ENCODE measurements around the gene ECM1. TPM values are rescaled to one million over a fixed set of nuclear protein-coding genes. Genes with fewer than 3 reads are reported as not detected.

Gene ECM1
- total and polyA plus RNA-seq, 5 donors: 24.1 to 46.8 (median 33.2) TPM

GRCh38 chr1:150511985-150512660, 4.2 kb downstream of the ECM1 start:
- Histone ChIP-seq H3K9me3 (ENCODE audit: control insufficient read depth, low read length) (no peaks in the 10 kb centered on the region), H3K27ac (ENCODE audit: low read length) (no peak overlapping the region), H3K4me3 (ENCODE audit: low read length) (no peak overlapping the region), H3K27me3 (ENCODE audit: control insufficient read depth, insufficient read depth) (no peaks in the 10 kb centered on the region), H3K4me1 (ENCODE audit: control insufficient read depth, insufficient read depth, low read length) (peaks cover 6% of the 10 kb centered on the region)
- ATAC-seq (no peak), DNase-seq (peak in 1 of 3 donors; percentile 34)
- intact Hi-C loops (cut with DNase I): no loop called here
- WGBS: 93% methylated on average over 17 of the region's 17 CpGs

- H3K9me3 ChIP-seq (ENCODE audit: control insufficient read depth, low read length): no peaks in the 10 kb centered on the region
- no peak overlapping the region for H3K4me3 ChIP-seq (ENCODE audit: low read length)
- 61% methylated on average over 2 of the region's 2 CpGs for WGBS
- H3K27me3 ChIP-seq (ENCODE audit: control insufficient read depth, insufficient read depth): no peaks in the 10 kb centered on the region
- peaks cover 6% of the 10 kb centered on the region for H3K4me1 ChIP-seq (ENCODE audit: control insufficient read depth, insufficient read depth, low read length)
- DNase-seq (peak in 1 of 3 donors; percentile 16), ATAC-seq (no peak)
- no peak overlapping the region for H3K27ac ChIP-seq (ENCODE audit: low read length)
- intact Hi-C loops (cut with DNase I): no loop called here
These were observed 4.9 kb downstream of the ECM1 start for GRCh38 chr1:150512846-150513245.

DNA sequence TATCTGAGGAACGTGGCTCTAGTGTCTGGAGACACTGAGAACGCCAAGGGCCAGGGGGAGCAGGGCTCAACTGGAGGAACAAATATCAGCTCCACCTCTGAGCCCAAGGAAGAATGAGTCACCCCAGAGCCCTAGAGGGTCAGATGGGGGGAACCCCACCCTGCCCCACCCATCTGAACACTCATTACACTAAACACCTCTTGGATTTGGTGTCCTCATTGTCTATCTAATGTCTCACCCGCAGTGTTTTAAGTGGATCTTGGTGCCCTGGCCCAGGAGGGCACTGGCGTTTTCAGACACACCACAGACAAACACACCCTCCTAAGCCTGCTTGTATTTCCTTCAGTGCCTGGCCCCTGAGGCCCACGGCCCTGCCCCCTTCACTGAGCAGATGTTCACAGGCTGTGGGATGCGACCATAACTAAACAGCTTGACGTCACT, 5.5 kb downstream of the ECM1 start:
- 78% methylated on average over 7 of the region's 7 CpGs for WGBS
- H3K4me3 ChIP-seq (ENCODE audit: low read length): no peak overlapping the region
- H3K9me3 ChIP-seq (ENCODE audit: control insufficient read depth, low read length): no peaks in the 10 kb centered on the region
- ATAC-seq: no peak
- intact Hi-C loops (cut with DNase I): no loop called here
- peak in 1 of 3 donors; percentile 11 for DNase-seq
- peaks cover 6% of the 10 kb centered on the region for H3K4me1 ChIP-seq (ENCODE audit: control insufficient read depth, insufficient read depth, low read length)
- no peaks in the 10 kb centered on the region for H3K27me3 ChIP-seq (ENCODE audit: control insufficient read depth, insufficient read depth)
- no peak overlapping the region for H3K27ac ChIP-seq (ENCODE audit: low read length)

- DNase-seq: peak in 1 of 3 donors; percentile 33
- Histone ChIP-seq H3K4me3 (ENCODE audit: low read length) (no peak overlapping the region), H3K9me3 (ENCODE audit: control insufficient read depth, low read length) (no peaks in the 10 kb centered on the region), H3K4me1 (ENCODE audit: control insufficient read depth, insufficient read depth, low read length) (peaks cover 3% of the 10 kb centered on the region), H3K27me3 (ENCODE audit: control insufficient read depth, insufficient read depth) (no peaks in the 10 kb centered on the region), H3K27ac (ENCODE audit: low read length) (no peak overlapping the region)
- WGBS: 86% methylated on average over 9 of the region's 9 CpGs
- intact Hi-C loops (cut with DNase I): no loop called here
- ATAC-seq: no peak
These were observed 6.4 kb downstream of the ECM1 start for GRCh38 chr1:150514260-150514659.

DNA sequence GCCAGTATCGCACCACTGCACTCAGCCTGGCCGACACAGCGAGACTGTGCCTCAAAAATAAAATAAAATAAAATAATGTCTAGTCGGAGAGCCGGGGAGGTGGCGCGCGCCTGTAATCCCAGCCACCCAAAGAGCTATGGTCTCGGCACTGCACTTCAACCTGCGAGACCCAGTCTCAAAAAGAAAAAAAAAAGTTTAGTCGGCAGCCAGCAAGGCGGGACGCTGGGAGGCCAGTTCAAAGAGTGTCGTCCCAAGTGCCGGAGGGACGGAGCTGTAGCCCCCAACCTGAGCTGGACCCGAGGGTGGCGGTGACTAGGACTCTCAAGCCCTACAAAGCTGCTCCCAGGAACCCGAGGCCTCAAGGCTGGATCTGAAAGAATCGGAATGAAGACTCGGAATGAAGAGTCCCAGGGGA, 7.0 kb downstream of the ECM1 start:
- ATAC-seq: peak in 1 of 2 donors; percentile 3
- 30% methylated on average over 21 of the region's 21 CpGs for WGBS
- DNase-seq: no peak
- Histone ChIP-seq H3K4me3 (ENCODE audit: low read length) (peak overlapping the region; percentile 62), H3K4me1 (ENCODE audit: control insufficient read depth, insufficient read depth, low read length) (peaks cover 3% of the 10 kb centered on the region), H3K27me3 (ENCODE audit: control insufficient read depth, insufficient read depth) (no peaks in the 10 kb centered on the region), H3K27ac (ENCODE audit: low read length) (peak overlapping the region; percentile 76), H3K9me3 (ENCODE audit: control insufficient read depth, low read length) (no peaks in the 10 kb centered on the region)
- intact Hi-C loops (cut with DNase I): no loop called here

DNA sequence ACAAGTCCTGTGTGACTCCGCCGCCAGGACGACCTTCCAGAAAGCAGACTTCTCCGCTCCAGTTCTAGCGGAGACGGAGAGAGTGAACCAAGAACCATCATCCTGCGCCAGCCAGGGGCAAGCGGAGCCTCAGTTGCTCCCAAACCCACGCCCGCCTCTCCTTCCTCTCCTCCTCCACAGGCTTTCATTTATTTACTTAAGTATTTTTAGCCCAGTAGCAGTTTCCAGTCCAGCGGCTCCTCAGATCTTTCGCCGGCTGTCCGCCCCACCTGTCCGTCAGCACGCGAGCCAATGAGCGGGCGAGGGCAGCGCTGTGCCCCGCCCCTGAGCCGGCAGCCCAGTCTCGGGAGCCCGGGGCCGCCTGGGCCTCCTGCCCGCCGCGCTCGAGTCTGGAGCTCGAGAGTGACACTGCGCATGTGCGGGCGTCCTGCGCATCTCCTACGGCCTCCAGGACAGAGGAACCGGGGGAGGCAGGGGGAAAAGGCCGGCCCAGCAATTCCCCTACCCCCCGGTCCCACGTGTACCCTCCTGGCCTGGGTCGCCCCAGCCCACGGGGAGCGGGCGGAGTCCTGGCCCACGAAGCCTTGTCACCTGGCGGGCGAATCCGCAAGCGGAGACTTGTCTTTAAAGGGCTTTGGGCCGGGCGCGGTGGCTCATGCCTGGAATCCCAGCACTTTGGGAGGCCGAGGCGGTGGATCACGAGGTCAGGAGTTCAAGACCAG, 7.6 kb downstream of the ECM1 start, which contains the start of gene FALEC:
Gene FALEC (plus strand): TSS at position 425 of the 722 bp plus-strand sequence.
- peak within 1 kb of the TSS; percentile 76 for H3K27ac ChIP-seq (ENCODE audit: low read length)
- ATAC-seq: peak; percentile 99
- no peaks in the 10 kb centered on the region for H3K27me3 ChIP-seq (ENCODE audit: control insufficient read depth, insufficient read depth)
- intact Hi-C loops (cut with DNase I): no loop called here
- WGBS: under 1% methylated on average over 54 of the region's 54 CpGs
- H3K4me1 ChIP-seq (ENCODE audit: control insufficient read depth, insufficient read depth, low read length): peaks cover 3% of the 10 kb centered on the region
- DNase-seq: peak; percentile 99 to 100 (median 99)
- H3K9me3 ChIP-seq (ENCODE audit: control insufficient read depth, low read length): no peaks in the 10 kb centered on the region
- peak within 1 kb of the TSS; percentile 62 for H3K4me3 ChIP-seq (ENCODE audit: low read length)

DNA sequence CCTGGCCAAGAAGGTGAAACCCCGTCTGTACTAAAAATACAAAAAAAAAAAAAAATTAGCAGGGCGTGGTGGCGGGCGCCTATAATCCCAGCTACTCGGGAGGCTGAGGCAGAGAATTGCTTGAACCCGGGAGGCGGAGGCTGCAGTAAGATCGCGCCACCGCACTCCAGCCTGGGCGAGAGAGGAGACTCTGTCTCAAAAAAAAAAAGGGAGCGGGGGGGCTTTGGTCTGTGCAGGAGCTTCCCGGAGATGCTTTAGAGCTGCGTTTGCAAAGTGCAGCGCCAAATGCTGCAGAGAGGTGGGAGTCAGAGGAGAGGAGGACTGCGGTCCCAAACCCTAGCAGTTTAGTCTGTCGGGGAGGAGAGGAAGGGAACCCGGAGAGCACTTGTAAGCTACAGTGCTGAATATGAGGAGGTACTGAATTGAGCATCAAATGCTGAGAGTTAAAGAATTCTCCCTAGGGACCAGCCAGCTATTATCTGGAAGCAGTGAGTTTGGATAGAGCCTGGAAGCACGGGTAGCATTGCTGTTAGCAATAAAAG, 8.2 kb downstream of the ECM1 start:
- ATAC-seq: peak in 1 of 2 donors; percentile 1
- Histone ChIP-seq H3K4me3 (ENCODE audit: low read length) (peak overlapping the region; percentile 62), H3K27ac (ENCODE audit: low read length) (peak overlapping the region; percentile 23), H3K9me3 (ENCODE audit: control insufficient read depth, low read length) (no peaks in the 10 kb centered on the region), H3K4me1 (ENCODE audit: control insufficient read depth, insufficient read depth, low read length) (peaks cover 3% of the 10 kb centered on the region), H3K27me3 (ENCODE audit: control insufficient read depth, insufficient read depth) (no peaks in the 10 kb centered on the region)
- DNase-seq: peak in 1 of 3 donors; percentile 54
- intact Hi-C loops (cut with DNase I): no loop called here
- WGBS: 1% methylated on average over 19 of the region's 19 CpGs

GRCh38 chr1:150516616-150517015, 8.7 kb downstream of the ECM1 start:
- Histone ChIP-seq H3K27ac (ENCODE audit: low read length) (no peak overlapping the region), H3K27me3 (ENCODE audit: control insufficient read depth, insufficient read depth) (no peaks in the 10 kb centered on the region), H3K4me3 (ENCODE audit: low read length) (no peak overlapping the region), H3K4me1 (ENCODE audit: control insufficient read depth, insufficient read depth, low read length) (peaks cover 3% of the 10 kb centered on the region), H3K9me3 (ENCODE audit: control insufficient read depth, low read length) (no peaks in the 10 kb centered on the region)
- DNase-seq (no peak), ATAC-seq (no peak)
- intact Hi-C loops (cut with DNase I): no loop called here
- 56% methylated on average over 4 of the region's 4 CpGs for WGBS

GRCh38 chr1:150521196-150521968, 13.5 kb downstream of the ECM1 start:
- 75% methylated on average over 1 of the region's 1 CpG for WGBS
- no peak overlapping the region for H3K27ac ChIP-seq (ENCODE audit: low read length)
- no peak overlapping the region for H3K4me3 ChIP-seq (ENCODE audit: low read length)
- ATAC-seq: no peak
- no peaks in the 10 kb centered on the region for H3K27me3 ChIP-seq (ENCODE audit: control insufficient read depth, insufficient read depth)
- intact Hi-C loops (cut with DNase I): no loop called here
- no peaks in the 10 kb centered on the region for H3K9me3 ChIP-seq (ENCODE audit: control insufficient read depth, low read length)
- no peak for DNase-seq
- peaks cover 2% of the 10 kb centered on the region for H3K4me1 ChIP-seq (ENCODE audit: control insufficient read depth, insufficient read depth, low read length)

DNA sequence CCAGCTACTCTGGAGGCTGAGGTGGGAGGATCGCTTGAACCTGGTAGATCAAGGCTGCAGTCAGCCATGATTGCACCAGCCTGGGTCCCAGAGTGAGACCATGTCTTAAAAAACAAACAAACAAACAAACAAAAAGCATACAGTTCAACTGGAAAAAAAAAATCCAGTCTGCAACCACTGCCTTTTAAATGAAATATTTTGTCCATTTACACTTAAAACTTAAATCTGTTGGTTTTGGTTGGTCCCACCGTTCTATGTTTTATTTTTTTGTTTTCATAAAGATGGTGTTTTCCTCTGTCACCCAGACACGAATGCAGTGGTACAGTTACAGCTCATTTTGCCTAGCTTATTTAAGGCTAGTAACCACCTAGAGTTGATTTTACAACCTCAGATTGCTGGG, 17.4 kb downstream of the ECM1 start:
- Histone ChIP-seq H3K9me3 (ENCODE audit: control insufficient read depth, low read length) (no peaks in the 10 kb centered on the region), H3K4me3 (ENCODE audit: low read length) (no peak overlapping the region), H3K27me3 (ENCODE audit: control insufficient read depth, insufficient read depth) (no peaks in the 10 kb centered on the region), H3K27ac (ENCODE audit: low read length) (no peak overlapping the region), H3K4me1 (ENCODE audit: control insufficient read depth, insufficient read depth, low read length) (peaks cover 3% of the 10 kb centered on the region)
- intact Hi-C loops (cut with DNase I): no loop called here
- DNase-seq (no peak), ATAC-seq (no peak)
- WGBS: 89% methylated on average over 3 of the region's 3 CpGs

All from right cardiac atrium (tissue), 5 donors.